ENCODE results near the gene P2RY8.
"Not testable (repeated sequence)": the region's sequence is repeated elsewhere in the genome, so short reads cannot be mapped to it uniquely, and the experiment has no call there.

P2RY8 gene

DNA sequence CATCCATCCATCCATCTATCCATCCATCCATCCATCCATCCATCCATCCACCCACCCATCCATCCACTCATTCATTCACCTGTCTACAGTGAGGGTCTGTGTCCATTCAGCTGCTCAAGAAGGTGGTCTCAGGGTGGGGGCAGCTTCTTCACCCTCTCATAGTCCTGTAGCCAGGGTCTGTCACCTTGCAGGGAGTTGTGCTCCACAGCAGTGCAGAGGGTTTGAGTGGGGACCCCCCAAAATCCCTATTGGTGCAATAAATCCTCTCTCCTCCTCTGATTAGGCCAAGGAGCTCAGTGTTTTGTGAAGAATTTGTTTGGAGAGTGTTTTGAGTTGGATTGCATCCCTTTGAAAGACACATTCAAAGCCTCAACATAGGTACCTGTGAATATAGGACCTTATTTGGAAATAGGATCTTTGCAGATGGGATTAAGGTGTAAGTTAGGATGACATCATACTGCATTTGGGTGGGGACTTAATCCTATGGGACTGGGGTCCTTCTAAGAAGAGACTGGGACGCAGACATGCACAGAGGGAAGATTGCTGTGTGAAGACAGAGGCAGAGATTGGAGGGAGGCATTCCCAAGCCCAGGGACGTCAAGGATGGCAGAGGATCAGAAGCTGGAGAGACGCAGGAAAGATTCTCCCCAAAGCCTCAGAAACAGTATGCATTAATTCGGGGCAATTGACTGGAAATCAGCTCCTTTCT lies 12.0 kb downstream of the P2RY8 start:
- Histone ChIP-seq H3K4me1 (no peaks in the 10 kb centered on the region), H3K36me3 (ENCODE audit: control insufficient read depth, insufficient read depth, low read length) (no peaks in the 10 kb centered on the region), H3K27me3 (ENCODE audit: control insufficient read depth, insufficient read depth, low read length) (no peaks in the 10 kb centered on the region), H3K4me3 (ENCODE audit: low read depth, low read length) (no peak overlapping the region), H3K79me2 (no peaks in the 10 kb centered on the region), H3K9me3 (ENCODE audit: control insufficient read depth, low read length) (peaks cover under 1% of the 10 kb centered on the region), H3K9ac (no peak overlapping the region), H2AFZ (no peak overlapping the region), H3K27ac (no peak overlapping the region), H3K4me2 (ENCODE audit: low read length) (no peak overlapping the region)
- TF ChIP-seq, protein P1, sequence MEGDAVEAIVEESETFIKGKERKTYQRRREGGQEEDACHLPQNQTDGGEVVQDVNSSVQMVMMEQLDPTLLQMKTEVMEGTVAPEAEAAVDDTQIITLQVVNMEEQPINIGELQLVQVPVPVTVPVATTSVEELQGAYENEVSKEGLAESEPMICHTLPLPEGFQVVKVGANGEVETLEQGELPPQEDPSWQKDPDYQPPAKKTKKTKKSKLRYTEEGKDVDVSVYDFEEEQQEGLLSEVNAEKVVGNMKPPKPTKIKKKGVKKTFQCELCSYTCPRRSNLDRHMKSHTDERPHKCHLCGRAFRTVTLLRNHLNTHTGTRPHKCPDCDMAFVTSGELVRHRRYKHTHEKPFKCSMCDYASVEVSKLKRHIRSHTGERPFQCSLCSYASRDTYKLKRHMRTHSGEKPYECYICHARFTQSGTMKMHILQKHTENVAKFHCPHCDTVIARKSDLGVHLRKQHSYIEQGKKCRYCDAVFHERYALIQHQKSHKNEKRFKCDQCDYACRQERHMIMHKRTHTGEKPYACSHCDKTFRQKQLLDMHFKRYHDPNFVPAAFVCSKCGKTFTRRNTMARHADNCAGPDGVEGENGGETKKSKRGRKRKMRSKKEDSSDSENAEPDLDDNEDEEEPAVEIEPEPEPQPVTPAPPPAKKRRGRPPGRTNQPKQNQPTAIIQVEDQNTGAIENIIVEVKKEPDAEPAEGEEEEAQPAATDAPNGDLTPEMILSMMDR (IDR thresholded peaks at IDR 0.05), result no peak

DNA sequence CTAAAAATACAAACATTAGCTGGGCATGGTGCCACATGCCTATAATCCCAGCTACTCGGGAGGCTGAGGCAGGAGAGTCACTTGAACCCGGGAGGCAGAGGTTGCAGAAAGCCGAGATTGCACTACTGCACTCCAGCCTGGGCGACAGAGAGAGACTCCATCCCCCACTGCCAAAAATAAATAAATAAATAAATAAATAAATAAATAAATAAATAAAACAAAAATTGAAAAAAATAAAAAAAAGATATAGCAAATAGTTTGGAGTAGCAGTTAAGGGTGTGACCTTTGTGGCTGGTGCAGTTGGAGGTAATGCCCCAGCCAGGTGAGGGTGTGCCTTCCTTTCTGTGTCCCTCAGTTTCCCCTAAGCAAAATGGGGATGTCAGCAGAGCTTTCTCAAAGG lies 14.1 kb downstream of the P2RY8 start:
- not testable (repeated sequence) for H2AFZ ChIP-seq; H3K4me2 ChIP-seq (ENCODE audit: low read length); H3K27ac ChIP-seq; H3K9ac ChIP-seq; H3K36me3 ChIP-seq (ENCODE audit: control insufficient read depth, insufficient read depth, low read length); H3K79me2 ChIP-seq; H3K9me3 ChIP-seq (ENCODE audit: control insufficient read depth, low read length); H3K27me3 ChIP-seq (ENCODE audit: control insufficient read depth, insufficient read depth, low read length); H3K4me3 ChIP-seq (ENCODE audit: low read depth, low read length); H3K4me1 ChIP-seq

- H3K4me3 ChIP-seq (ENCODE audit: low read depth, low read length), result no peak overlapping the region
- peaks cover 5% of the 10 kb centered on the region for H3K9me3 ChIP-seq (ENCODE audit: control insufficient read depth, low read length)
- no peak overlapping the region for H3K27ac ChIP-seq
- H3K4me1 ChIP-seq, result no peaks in the 10 kb centered on the region
- no peaks in the 10 kb centered on the region for H3K27me3 ChIP-seq (ENCODE audit: control insufficient read depth, insufficient read depth, low read length)
- H3K4me2 ChIP-seq (ENCODE audit: low read length), result no peak overlapping the region
- TF ChIP-seq, protein P1 (IDR thresholded peaks at IDR 0.05), result no peak
- H2AFZ ChIP-seq, result no peak overlapping the region
- H3K36me3 ChIP-seq (ENCODE audit: control insufficient read depth, insufficient read depth, low read length), result no peaks in the 10 kb centered on the region
- no peak overlapping the region for H3K9ac ChIP-seq
- no peaks in the 10 kb centered on the region for H3K79me2 ChIP-seq
Measured at GRCh38 chrX:1521459-1521956, 15.5 kb downstream of the P2RY8 start.

GRCh38 chrX:1520350-1520749 lies 16.6 kb downstream of the P2RY8 start:
- Histone ChIP-seq H3K27ac (no peak overlapping the region), H3K9ac (no peak overlapping the region), H3K4me3 (ENCODE audit: low read depth, low read length) (no peak overlapping the region), H3K36me3 (ENCODE audit: control insufficient read depth, insufficient read depth, low read length) (no peaks in the 10 kb centered on the region), H3K79me2 (no peaks in the 10 kb centered on the region), H3K9me3 (ENCODE audit: control insufficient read depth, low read length) (peaks cover 5% of the 10 kb centered on the region), H3K4me1 (no peaks in the 10 kb centered on the region), H2AFZ (no peak overlapping the region), H3K27me3 (ENCODE audit: control insufficient read depth, insufficient read depth, low read length) (no peaks in the 10 kb centered on the region), H3K4me2 (ENCODE audit: low read length) (no peak overlapping the region)
- TF ChIP-seq, protein P1 (IDR thresholded peaks at IDR 0.05), result no peak

GRCh38 chrX:1519022-1519497 lies 17.9 kb downstream of the P2RY8 start:
- Histone ChIP-seq H2AFZ (no peak overlapping the region), H3K4me1 (no peaks in the 10 kb centered on the region), H3K9me3 (ENCODE audit: control insufficient read depth, low read length) (peaks cover 5% of the 10 kb centered on the region), H3K79me2 (no peaks in the 10 kb centered on the region), H3K4me3 (ENCODE audit: low read depth, low read length) (no peak overlapping the region), H3K36me3 (ENCODE audit: control insufficient read depth, insufficient read depth, low read length) (no peaks in the 10 kb centered on the region), H3K9ac (no peak overlapping the region), H3K27me3 (ENCODE audit: control insufficient read depth, insufficient read depth, low read length) (no peaks in the 10 kb centered on the region), H3K4me2 (ENCODE audit: low read length) (no peak overlapping the region), H3K27ac (no peak overlapping the region)
- TF ChIP-seq, protein P1 (IDR thresholded peaks at IDR 0.05), result no peak

All from parathyroid adenoma (tissue), 2 donors.